ENCODE data around the gene SNPH.

DNA sequence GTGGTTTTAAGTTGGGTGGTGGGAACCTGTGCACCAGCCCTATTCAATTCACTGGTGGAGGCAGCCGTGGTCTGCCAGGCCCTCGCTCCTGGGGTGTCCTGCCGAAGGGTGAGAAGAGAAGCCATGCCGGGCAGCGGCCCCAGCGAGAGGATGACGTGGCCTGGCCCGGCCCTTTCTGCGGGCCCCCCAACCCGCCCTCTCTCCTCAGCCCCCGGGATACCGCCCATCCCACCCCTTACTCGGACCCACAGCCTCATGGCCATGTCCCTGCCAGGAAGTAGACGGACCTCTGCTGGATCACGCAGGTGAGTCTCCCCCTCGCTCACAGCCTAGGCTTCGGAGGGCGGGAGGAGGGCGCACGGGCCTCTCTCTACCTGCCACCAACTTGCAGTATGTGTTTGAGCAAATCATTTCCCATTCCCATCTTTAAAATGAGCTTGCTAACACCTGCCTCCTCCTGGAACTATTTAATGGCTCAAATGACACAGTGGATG is 30.1 kb downstream of the SNPH start:
- no peak for TF ChIP-seq CTCF (IDR thresholded peaks at IDR 0.05)
- TF ChIP-seq EZH2 (IDR thresholded peaks at IDR 0.05) = no peak
- TF ChIP-seq EZH2phosphoT487 (IDR thresholded peaks at IDR 0.05) = no peak

All from neural progenitor cell (in vitro differentiated cells).